Activated CD4-positive, alpha-beta memory T cell treated with anti-CD3 and anti-CD28 coated beads, Interleukin-2, amount 10 ng/mL, durations not matched to agents 7 days and 5 days (primary cell): ENCODE results near the gene GRXCR1. TPM values are rescaled to one million over a fixed set of nuclear protein-coding genes. Genes with fewer than 3 reads are reported as not detected.

ENCODE experiments used
- CTCF ChIA-PET: fragments of 350-600 bp; sonication (Branson Sonifier 250); formaldehyde crosslinking; loops from one replicate; lab custom pipeline; 2021; ENCODE audit warnings: antibody characterized with exemption, inconsistent platforms; lab: Charles Lee
- POLR2A ChIA-PET: fragments of 350-600 bp; sonication (Branson Sonifier 250); formaldehyde crosslinking; loops from one replicate; lab custom pipeline; 2021; ENCODE audit warnings: antibody characterized with exemption; lab: Charles Lee
- DNase-seq: peaks from one replicate; pipeline ENCODE4 v3.0.0-alpha.2; 2020
- H3K27ac Mint-ChIP-seq: one replicate; pipeline ENCODE4 v1.8.0; 2021; ENCODE audit warnings: mild to moderate bottlenecking, mixed read lengths
- H3K27me3 Mint-ChIP-seq: one replicate; pipeline ENCODE4 v1.8.0; 2021; ENCODE audit warnings: mixed read lengths
- H3K36me3 Mint-ChIP-seq: one replicate; pipeline ENCODE4 v1.8.0; 2021; ENCODE audit warnings: low read depth, mixed read lengths
- H3K4me1 Mint-ChIP-seq: one replicate; pipeline ENCODE4 v1.8.0; 2021; ENCODE audit warnings: mixed read lengths
- H3K4me3 Mint-ChIP-seq: one replicate; pipeline ENCODE4 v1.8.0; 2021; ENCODE audit warnings: mild to moderate bottlenecking, mixed read lengths
- H3K9me3 Mint-ChIP-seq: one replicate; pipeline ENCODE4 v1.8.0; 2021; ENCODE audit warnings: mixed read lengths
- total RNA-seq, 2 experiments: library from RNA; stranded (reverse); gene quantifications; one replicate each; pipeline ENCODE4 v1.2.3, GENCODE V29; 2021

The GRXCR1 gene
- total RNA-seq, 2 experiments from 2014 or later, result not detected

DNA sequence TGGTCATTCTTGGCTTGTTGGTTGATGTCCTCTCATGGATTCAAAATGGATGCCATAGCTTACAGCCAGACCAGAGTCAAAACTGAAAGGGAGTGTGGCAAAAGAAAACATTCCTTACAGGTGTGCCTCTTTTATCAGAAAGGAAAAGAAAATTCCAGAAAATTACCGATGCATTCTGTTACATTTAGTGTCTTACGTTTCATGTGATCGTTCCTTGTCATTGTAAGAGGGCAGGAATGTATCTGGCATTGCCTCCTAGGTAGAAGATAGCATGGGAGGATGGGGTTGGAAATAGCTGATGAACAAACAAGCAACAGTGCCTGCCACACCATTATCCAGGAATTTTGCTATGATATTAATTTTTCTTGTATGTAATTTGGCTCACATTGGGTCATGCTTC lies 13.1 kb downstream of the GRXCR1 start:
- H3K27ac Mint-ChIP-seq, result no peak overlapping the region
- H3K36me3 Mint-ChIP-seq, result no peaks in the 10 kb centered on the region
- POLR2A ChIA-PET, result no interaction called here
- no peak for DNase-seq
- H3K27me3 Mint-ChIP-seq, result no peaks in the 10 kb centered on the region
- no peaks in the 10 kb centered on the region for H3K9me3 Mint-ChIP-seq
- H3K4me3 Mint-ChIP-seq, result no peak overlapping the region
- no peaks in the 10 kb centered on the region for H3K4me1 Mint-ChIP-seq
- CTCF ChIA-PET, result no interaction called here

- CTCF ChIA-PET, result no interaction called here
- Mint-ChIP-seq H3K4me3 (no peak overlapping the region), H3K27me3 (no peaks in the 10 kb centered on the region), H3K9me3 (no peaks in the 10 kb centered on the region), H3K36me3 (no peaks in the 10 kb centered on the region), H3K27ac (no peak overlapping the region), H3K4me1 (no peaks in the 10 kb centered on the region)
- DNase-seq, result no peak
- POLR2A ChIA-PET, result no interaction called here
Measured at GRCh38 chr4:42906341-42906740, 13.8 kb downstream of the GRXCR1 start.

DNA sequence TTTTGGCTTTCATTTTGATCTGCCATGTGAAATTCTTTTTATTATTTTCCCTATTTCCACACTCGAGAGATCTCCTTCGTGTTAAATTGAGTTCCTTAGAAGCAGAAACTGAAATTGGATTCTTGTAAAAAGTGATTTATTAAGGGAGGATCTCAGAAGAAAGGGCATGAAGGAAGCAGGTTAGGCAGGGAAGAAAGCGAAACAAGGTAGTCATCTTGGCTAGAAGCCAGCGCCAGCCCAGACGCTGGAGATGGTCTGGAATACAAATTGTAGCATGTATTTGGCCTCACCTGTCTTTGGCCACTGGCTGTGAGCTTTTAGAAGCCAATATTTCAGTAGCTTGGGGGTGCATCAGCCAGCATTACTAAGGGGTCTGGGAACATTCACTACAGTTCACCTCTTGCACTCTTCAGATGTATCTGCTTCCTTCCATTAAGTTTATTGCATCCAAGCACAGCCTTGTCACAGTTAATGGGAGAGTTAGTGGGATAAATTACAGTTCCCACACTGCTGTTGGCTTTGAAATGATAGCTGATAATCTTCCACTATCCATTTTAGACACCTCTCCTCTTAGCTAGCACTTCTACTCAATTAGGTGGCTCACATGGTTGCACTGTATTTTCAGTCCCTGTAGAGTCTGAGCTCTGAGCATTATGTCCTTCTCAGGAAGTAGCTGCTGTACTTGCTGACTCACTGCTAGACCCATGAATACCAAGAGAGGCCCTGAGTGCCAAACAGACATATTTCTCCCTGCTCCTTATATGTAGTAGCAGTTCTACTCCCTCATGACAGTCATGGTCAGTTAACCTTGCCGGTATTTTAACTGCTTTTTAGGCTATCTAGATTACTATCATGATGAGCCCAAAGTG lies 14.6 kb downstream of the GRXCR1 start:
- ChIA-PET POLR2A (no interaction called here), CTCF (no interaction called here)
- Mint-ChIP-seq H3K4me1 (no peaks in the 10 kb centered on the region), H3K27me3 (no peaks in the 10 kb centered on the region), H3K4me3 (no peak overlapping the region), H3K36me3 (no peaks in the 10 kb centered on the region), H3K27ac (no peak overlapping the region), H3K9me3 (no peaks in the 10 kb centered on the region)
- no peak for DNase-seq

GRCh38 chr4:42910459-42910858 lies 17.9 kb downstream of the GRXCR1 start:
- Mint-ChIP-seq H3K4me3 (no peak overlapping the region), H3K36me3 (no peaks in the 10 kb centered on the region), H3K9me3 (no peaks in the 10 kb centered on the region), H3K27me3 (no peaks in the 10 kb centered on the region), H3K27ac (no peak overlapping the region), H3K4me1 (no peaks in the 10 kb centered on the region)
- CTCF ChIA-PET, result no interaction called here
- POLR2A ChIA-PET, result no interaction called here
- no peak for DNase-seq

DNA sequence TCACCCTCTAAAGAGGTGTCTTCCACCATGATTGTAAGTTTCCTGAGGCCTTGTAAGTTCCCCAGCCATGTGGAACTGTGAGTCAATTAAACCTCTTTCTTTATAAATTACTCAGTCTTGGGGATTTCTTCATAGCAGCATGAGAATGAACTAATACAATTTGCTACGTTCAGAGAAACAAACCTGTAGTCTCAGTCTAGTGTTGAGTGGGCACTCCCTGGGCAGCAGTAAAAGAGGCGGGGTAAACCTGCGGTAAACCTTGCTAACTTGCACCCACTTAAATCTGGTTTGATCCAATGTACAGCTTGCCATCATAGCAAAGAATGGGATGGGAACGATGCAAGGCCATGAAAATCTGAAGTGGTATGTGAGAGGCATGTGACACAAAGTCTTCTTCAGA lies 22.4 kb downstream of the GRXCR1 start:
- no peak overlapping the region for H3K27ac Mint-ChIP-seq
- CTCF ChIA-PET, result no interaction called here
- no peaks in the 10 kb centered on the region for H3K27me3 Mint-ChIP-seq
- POLR2A ChIA-PET, result no interaction called here
- DNase-seq, result no peak
- no peaks in the 10 kb centered on the region for H3K9me3 Mint-ChIP-seq
- H3K36me3 Mint-ChIP-seq, result no peaks in the 10 kb centered on the region
- H3K4me1 Mint-ChIP-seq, result no peaks in the 10 kb centered on the region
- H3K4me3 Mint-ChIP-seq, result no peak overlapping the region

GRCh38 chr4:42915484-42915883 lies 23.0 kb downstream of the GRXCR1 start:
- Mint-ChIP-seq H3K27ac (no peak overlapping the region), H3K4me1 (no peaks in the 10 kb centered on the region), H3K36me3 (no peaks in the 10 kb centered on the region), H3K4me3 (no peak overlapping the region), H3K27me3 (no peaks in the 10 kb centered on the region), H3K9me3 (no peaks in the 10 kb centered on the region)
- CTCF ChIA-PET, result no interaction called here
- POLR2A ChIA-PET, result no interaction called here
- DNase-seq, result no peak

- Mint-ChIP-seq H3K4me1 (no peaks in the 10 kb centered on the region), H3K27ac (no peak overlapping the region), H3K9me3 (no peaks in the 10 kb centered on the region), H3K27me3 (no peaks in the 10 kb centered on the region), H3K36me3 (no peaks in the 10 kb centered on the region), H3K4me3 (no peak overlapping the region)
- ChIA-PET CTCF (no interaction called here), POLR2A (no interaction called here)
- DNase-seq, result no peak
Measured at GRCh38 chr4:42917296-42917695, 24.8 kb downstream of the GRXCR1 start.

GRCh38 chr4:42923431-42923830 lies 30.9 kb downstream of the GRXCR1 start:
- no peaks in the 10 kb centered on the region for H3K9me3 Mint-ChIP-seq
- CTCF ChIA-PET, result no interaction called here
- POLR2A ChIA-PET, result no interaction called here
- H3K4me1 Mint-ChIP-seq, result no peaks in the 10 kb centered on the region
- no peak overlapping the region for H3K4me3 Mint-ChIP-seq
- no peaks in the 10 kb centered on the region for H3K36me3 Mint-ChIP-seq
- DNase-seq, result no peak
- no peak overlapping the region for H3K27ac Mint-ChIP-seq
- H3K27me3 Mint-ChIP-seq, result no peaks in the 10 kb centered on the region

- H3K36me3 Mint-ChIP-seq, result no peaks in the 10 kb centered on the region
- H3K27ac Mint-ChIP-seq, result no peak overlapping the region
- ChIA-PET POLR2A (no interaction called here), CTCF (no interaction called here)
- H3K27me3 Mint-ChIP-seq, result no peaks in the 10 kb centered on the region
- no peak for DNase-seq
- H3K9me3 Mint-ChIP-seq, result no peaks in the 10 kb centered on the region
- no peaks in the 10 kb centered on the region for H3K4me1 Mint-ChIP-seq
- H3K4me3 Mint-ChIP-seq, result no peak overlapping the region
Measured at GRCh38 chr4:42925921-42926320, 33.4 kb downstream of the GRXCR1 start.

DNA sequence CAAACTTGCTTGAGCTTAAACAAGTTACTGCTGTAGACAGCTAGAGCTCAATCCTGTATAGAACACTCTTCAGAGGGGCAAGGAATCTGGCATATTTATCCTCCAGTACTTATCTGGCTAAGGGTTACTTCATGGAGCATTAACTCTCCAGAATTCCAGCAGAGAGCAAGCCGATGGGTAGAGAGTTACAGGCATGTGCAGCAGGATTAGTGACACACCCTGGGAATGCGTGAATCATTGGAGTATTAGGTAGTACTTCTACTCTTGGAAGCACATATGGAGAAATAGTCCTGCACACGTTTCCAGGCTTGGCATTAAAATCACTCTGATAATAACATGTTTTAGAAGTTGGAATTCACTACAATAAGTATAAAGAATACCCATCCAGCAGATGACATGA lies 35.4 kb downstream of the GRXCR1 start:
- ChIA-PET CTCF (no interaction called here), POLR2A (no interaction called here)
- no peaks in the 10 kb centered on the region for H3K9me3 Mint-ChIP-seq
- H3K36me3 Mint-ChIP-seq, result no peaks in the 10 kb centered on the region
- no peak overlapping the region for H3K27ac Mint-ChIP-seq
- no peak for DNase-seq
- H3K4me3 Mint-ChIP-seq, result no peak overlapping the region
- H3K27me3 Mint-ChIP-seq, result no peaks in the 10 kb centered on the region
- H3K4me1 Mint-ChIP-seq, result no peaks in the 10 kb centered on the region

DNA sequence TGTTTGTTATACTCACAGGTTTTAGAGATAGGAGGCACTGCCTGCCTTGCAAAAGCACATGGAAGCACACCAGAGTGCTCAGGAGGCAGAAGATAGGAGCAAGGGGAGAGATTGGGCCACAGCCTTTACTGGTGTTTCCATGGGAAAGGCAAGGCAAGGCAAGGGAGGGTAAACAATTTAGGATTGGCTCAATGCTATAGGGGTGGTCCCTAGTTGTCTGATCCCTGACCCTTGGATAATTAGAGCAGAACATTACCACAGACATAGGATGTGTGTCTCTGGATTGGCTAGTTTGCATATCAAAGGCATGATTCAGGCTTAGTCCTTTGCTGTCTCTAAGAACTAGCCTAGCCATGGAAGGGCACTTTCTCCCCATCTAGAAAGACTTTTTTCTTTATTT lies 36.1 kb downstream of the GRXCR1 start:
- POLR2A ChIA-PET, result no interaction called here
- H3K4me3 Mint-ChIP-seq, result no peak overlapping the region
- no peaks in the 10 kb centered on the region for H3K36me3 Mint-ChIP-seq
- no peak for DNase-seq
- H3K9me3 Mint-ChIP-seq, result no peaks in the 10 kb centered on the region
- CTCF ChIA-PET, result no interaction called here
- H3K27me3 Mint-ChIP-seq, result no peaks in the 10 kb centered on the region
- H3K4me1 Mint-ChIP-seq, result no peaks in the 10 kb centered on the region
- no peak overlapping the region for H3K27ac Mint-ChIP-seq

DNA sequence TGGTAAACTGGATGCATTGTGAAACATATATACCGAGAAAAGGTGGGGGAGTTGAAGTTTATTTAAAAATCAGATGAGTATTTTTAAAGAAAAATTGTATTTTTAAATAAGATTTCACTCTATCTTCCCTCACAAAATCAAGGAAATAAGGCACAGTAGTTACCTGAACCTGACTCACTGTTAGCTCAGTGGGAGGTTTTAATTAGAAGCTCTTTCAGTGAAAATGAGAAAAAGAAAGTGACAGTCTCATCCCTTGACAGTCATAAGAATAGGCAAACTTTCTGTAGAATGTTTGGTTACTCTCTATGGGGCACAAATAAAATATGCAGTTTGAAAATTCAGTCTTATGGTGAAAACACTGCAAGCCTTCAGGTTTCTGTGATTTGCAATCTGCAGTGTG lies 49.7 kb downstream of the GRXCR1 start:
- no peaks in the 10 kb centered on the region for H3K27me3 Mint-ChIP-seq
- DNase-seq, result no peak
- ChIA-PET POLR2A (no interaction called here), CTCF (no interaction called here)
- H3K27ac Mint-ChIP-seq, result no peak overlapping the region
- no peaks in the 10 kb centered on the region for H3K36me3 Mint-ChIP-seq
- H3K4me3 Mint-ChIP-seq, result no peak overlapping the region
- no peaks in the 10 kb centered on the region for H3K4me1 Mint-ChIP-seq
- no peaks in the 10 kb centered on the region for H3K9me3 Mint-ChIP-seq

GRCh38 chr4:42945874-42946273 lies 53.4 kb downstream of the GRXCR1 start:
- ChIA-PET CTCF (interaction anchor here (0.5 kb wide), 1 partner anchor 1248 kb away, joined by 3 read pairs; no protein-coding TSS in a partner anchor), POLR2A (no interaction called here)
- H3K27ac Mint-ChIP-seq, result no peak overlapping the region
- no peaks in the 10 kb centered on the region for H3K27me3 Mint-ChIP-seq
- no peaks in the 10 kb centered on the region for H3K36me3 Mint-ChIP-seq
- no peak for DNase-seq
- no peaks in the 10 kb centered on the region for H3K9me3 Mint-ChIP-seq
- H3K4me1 Mint-ChIP-seq, result no peaks in the 10 kb centered on the region
- no peak overlapping the region for H3K4me3 Mint-ChIP-seq

DNA sequence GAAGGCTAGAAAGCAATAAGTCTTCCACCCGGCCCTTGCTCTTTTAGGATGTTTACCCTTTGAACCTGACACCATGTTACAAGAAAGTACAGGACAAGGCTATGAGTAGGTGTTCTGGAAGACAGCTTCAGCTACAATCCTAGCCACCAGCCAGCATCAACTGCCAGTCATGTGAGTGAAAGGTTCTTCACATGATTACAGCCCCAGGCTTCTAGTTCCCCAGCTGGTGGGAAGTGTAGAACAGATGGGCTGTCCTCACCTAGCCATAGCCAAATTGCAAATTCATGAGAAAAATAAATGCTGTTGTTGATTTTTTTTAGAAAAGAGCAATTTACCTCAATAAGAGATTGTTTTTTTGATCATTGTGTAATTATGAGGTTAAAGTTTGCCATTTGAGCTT lies 60.8 kb downstream of the GRXCR1 start:
- no peak for DNase-seq
- ChIA-PET POLR2A (no interaction called here), CTCF (no interaction called here)
- Mint-ChIP-seq H3K36me3 (no peaks in the 10 kb centered on the region), H3K27me3 (no peaks in the 10 kb centered on the region), H3K4me1 (no peaks in the 10 kb centered on the region), H3K9me3 (no peaks in the 10 kb centered on the region), H3K27ac (no peak overlapping the region), H3K4me3 (no peak overlapping the region)
